NCI-H146 treated with DMSO at 0.1 percent for 48 hours (cell line): ENCODE results near the gene ZMIZ1.

Source experiments
- DNase-seq: peaks from one replicate; lab custom pipeline; 2025; ENCODE audit not compliant: unreplicated experiment; lab: John Stamatoyannopoulos, UW

The ZMIZ1 gene

DNA sequence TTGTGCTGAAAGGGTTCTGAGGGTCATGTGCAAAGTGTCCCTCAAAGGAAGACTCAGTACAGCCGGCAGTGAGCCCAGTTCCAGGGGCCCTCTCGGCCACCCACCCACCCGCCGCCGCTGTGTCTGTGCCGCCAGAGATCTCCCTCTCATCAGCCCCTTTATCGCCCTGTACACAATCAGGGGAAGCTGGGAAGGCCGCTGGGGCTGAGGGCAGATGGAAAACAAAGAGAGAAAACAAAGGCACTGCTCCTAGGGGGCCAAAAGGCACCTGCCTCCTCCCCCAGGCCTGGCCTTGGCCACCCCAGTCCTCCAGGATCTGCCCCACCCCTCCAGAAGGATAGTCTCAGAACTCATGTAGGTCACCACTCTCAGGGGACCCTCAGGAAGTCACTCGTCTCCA, 67.0 kb downstream of the ZMIZ1 start:
- no peak for DNase-seq

DNA sequence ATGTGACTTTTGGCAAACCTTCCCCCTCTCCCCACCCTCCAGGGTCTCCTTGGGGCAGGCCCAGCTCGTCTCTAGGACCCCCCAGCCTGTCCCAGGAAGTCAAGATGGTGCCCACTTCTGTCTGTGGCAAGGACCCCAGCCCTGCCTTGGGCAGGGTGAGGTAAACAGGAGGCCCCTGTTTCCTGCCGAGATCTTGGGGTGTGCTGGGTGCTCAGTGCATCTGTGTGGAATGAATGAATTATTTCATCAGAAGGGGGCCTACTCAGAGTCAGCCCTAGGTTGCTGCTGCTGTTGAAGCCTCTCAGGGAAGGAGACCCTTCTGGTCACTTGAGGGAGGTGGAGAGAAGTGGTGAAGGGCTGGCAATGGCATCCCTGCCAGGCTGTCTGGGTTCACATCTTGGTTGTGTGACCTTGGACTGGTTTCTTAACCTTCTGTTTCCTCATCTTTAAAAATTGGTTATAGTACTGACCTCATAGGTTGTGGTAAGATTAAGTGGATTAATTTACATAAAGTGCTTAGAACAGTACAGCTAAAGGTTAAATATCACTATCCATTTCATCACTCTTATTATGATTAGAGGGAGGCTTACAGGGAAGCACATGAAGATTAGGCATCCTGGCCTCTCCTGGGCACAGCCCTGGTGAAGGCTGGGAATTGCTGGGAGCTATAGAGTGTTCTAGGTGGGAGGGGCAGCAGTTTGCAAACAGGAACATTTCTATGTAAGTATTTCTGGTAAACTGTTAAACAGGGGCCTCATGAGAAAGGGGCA, 67.7 kb downstream of the ZMIZ1 start:
- DNase-seq = no peak

DNA sequence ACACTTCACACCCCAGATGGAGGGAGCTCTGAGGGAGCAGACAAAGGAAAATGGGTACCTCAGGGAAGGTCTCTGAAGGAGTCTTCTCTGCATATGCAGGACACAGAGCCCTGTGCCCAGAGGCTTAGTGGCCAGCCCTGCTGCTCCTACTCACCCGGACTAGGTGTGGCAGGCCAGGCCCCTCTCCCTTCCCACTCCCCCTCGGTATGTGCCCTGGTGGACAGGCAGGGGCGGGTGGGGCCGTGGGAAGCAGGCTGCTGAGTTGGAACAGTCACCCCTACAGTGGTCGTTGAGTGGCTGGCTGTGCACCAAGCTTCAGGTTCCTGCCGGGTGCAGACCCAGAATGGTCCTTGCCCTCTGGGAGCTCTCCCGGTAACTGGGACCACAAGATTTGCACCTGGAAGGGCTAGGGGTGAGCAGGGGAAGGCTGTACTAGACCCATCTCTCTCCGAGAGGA, 68.6 kb downstream of the ZMIZ1 start:
- no peak for DNase-seq

DNA sequence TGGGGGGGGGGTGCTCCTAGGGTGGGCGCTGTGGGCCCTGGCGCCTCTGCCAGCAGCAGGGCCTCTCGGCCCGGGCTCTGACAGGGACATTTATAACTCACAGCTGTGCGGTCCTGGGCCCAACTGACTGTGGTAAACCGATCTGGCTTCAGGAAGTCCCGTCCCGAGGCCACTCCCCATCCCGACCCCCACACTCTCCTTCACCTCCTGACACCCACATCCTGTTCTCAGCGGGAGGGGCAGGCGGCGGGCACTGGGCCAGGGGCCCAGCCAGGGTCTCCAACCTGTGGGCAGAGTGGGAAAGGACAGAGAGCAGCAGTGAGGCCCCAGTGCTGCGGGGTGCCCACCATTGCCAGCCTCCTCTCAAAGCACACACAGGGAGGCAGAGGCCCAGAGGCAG, 69.1 kb downstream of the ZMIZ1 start:
- no peak for DNase-seq

DNA sequence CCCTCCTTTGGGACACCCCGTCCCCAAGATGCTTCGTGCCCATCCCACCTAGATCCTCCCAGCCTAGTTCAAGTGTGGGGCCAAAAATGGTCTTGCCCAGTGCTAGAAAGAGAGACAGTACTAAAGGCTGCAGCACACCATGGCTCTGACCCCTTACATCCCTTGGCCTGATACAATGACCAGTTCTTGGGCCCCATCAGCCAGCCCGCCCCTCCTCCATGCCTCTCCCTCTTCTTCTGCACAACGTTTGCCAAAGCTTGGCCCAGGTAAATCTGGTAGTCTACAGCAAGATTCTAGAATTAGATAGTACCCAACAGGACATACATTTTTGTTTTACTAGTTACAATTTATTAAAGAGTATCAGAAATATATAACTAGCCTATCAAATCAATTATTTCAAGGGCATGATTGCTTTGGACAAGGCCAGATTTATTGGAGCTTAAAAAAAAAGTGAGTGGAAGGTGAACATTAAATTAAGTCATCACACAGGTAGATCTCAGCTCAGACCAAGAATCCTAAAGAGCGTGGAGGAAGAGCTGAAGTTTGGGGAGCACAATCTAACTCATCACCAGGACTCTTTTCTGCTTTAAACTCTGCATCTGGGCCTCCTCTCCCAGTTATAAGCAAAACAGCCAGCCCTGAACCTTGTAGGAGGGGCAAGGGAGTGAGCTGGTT, 69.8 kb downstream of the ZMIZ1 start:
- no peak for DNase-seq

DNA sequence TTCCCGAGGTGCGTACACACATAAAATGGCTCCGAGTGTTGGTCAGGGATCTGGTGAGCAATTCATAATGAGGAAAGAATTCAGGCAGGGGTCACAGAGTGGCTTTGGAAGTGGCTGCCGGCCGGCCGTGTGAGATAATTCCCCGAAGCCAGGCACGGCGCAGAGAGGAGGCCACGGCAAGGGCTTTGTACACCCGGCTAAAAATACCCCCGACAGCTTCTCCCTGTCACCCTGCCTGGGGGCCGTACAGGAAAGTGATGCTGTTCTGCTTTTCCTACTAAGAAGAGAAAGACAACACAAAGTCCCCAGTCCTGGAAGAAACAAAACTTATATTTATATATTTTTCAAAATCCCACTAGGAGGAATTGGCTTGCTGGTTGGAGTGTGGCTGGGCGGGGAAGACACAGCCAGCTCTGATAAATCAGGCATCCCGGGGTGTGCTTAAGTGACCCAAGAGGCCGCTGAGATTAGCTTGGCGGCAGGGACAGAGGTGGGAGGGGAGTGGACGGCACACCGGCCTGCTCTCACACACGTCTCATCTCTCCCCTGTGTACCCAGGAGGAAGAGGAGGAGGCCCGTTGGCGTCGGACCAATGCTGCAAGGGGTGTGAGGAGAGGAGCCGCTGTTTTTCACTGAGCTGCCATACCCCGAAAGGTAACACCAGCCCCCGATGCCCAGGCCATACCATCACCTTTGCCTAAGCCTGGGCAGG, 70.5 kb downstream of the ZMIZ1 start:
- DNase-seq = no peak

DNA sequence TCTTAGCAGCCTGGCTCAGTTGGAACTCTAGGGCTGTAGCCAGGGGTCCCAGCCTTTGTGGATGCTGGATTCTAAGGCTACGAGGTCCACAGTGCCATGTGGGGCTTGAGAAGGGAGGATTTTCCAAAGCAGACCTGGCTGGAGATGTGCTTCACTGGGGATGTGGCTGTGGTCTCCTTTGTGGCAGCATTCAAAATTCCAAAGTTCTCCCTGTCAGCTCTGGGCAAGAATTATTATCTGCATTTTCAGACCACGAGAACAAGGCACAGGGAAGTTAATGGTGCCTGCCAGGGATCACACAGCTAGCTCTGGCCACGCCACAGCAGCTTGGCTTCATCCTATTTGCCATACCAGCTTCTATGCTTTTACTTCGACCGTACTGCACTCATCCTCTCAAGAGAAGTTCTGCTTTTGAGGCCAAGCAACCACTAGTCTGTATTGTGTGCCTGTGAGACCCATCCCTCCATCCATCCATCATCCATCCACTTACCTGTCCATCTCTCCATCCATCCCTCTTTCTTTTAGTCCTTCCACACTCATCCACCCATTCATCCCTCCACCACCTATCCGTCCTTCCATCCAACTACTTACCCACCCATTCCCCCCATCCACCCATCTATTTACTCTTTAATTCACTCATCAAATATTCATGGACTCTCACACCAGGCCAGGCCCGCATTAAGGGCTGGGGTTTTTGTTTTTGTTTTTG, 71.5 kb downstream of the ZMIZ1 start:
- no peak for DNase-seq

DNA sequence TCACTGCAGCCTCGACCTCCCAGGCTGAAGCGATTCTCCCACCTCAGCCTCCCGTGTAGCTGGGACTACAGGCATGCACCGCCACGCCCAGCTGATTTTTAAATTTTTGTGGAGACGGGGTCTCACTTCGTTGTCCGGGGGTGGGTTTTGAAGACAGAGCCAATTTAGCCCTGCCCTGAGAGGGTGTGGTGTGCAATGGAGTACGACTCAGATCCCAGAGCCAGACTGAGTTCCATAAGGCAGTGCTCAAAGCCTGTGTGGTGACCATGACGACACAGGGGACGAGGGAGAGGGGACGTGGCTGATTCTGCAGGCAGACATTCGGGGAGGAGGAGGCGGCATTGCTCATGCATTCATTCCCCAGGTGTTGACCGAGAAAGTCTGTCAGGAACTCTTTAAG, 72.1 kb downstream of the ZMIZ1 start:
- DNase-seq = no peak

DNA sequence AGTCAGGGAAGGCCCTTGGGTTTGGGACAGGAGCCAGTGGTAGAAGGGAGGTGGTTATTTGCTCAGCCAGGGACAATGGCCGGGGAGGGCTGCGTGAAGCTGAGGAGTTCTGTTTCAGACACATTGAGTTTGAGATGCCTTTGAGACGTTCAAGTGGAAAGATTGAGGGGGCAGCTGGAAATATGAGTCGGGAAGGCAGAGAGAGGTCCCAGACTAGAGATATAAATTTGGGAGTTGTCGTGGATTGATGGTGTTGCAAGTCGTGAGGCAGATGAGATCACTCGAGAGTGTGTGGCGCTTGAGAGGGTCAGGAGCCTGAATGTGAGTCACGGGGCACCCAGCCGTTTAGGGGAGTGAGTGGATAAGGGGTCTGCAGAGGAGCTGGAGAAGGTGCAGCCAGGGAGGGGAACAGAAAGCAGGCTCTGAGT, 73.3 kb downstream of the ZMIZ1 start:
- no peak for DNase-seq

DNA sequence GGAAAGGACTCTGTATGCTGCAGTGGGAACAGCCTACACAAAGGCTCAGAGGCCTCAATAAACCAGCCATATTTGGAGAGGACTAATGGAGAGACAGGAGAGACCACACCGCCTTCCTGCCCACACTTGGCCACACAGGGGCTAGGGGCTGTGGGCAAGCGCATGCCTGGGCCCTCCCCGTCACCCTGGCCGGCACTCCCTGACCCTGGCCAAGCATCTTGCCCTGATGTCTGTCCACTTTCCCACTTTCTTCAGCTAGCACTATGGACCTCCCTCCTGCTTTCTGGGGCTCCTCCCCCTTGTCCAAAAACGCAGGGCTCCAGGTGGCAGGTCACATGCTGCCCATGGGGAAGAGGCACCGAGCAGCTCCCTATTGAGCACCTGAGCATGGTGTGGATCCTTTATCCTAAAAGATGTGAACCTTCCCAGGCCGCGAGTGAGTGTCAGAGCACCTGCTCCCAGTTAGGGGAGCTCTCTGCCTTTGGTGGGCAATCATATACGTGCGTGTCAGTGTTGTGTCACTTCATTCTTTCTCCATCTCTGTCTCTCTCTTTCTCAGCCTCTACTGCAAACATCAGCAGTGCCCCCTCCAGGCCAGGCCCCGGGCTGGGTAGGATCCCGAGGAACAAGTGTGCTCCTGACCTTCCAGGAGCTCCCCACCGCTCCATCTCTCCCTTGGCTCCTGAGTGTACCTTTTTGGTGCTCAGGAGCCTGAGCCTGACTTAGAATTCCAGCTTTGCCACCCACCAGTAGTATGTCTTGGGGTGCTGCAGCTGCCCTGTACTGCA, 74.0 kb downstream of the ZMIZ1 start:
- DNase-seq = no peak

DNA sequence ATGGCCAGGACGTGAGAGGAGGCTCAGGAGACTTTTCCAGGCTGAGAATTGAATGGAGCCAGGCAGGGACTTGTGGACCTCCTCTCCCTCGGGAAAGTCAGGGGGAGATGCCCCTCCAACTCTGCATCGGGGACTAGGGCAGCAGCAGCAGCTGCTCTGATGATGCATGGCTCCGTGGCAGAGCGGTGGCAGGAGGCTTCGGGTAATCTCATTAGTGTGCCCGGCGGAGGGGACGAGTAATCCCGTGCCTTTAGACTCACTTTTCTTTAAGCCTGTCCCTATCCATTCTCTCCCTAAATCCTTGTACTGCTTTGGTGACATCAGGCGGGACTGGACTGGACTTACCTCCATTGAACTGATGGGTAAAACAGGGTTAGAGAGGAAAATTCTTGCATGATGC, 75.1 kb downstream of the ZMIZ1 start:
- DNase-seq = no peak

DNA sequence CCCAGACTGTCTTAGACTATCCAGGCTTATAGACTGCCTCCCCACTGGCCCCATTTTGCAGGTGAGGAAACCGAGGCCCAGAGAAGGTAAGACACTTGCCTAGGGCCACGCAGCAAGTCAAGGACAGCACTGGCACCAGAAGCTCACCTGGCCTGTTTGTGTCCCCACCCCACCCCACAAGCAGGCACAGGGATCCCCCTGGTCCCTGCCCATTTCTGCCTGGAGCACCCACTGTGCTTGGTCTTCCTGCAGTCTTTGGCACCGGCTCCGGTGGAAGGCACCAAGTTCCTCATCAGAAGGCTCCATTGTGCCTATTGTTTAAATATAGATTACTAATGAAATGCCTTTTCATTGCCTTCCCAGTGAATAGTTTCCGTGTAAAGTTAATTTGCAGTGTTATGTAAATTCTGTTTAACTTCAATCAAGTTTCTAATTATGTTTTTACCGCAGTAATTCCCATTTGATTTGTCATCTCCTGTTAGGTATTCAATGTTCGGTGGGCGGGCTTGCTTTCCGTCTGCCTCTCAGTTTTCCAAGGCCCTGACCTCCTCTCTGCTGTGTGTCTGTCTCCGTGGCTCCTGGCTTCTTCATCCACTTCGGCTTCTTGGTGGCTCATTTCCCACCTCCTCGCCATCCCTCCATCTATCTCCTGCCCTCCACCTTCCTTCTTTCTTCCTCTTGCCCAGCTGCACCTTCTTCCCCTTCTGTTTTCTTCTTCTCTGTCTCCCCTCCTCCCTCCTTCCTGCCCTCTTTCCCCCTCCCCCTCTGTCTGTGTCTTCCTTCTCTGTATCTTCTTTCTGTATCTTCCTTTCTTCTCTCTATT, 75.8 kb downstream of the ZMIZ1 start:
- DNase-seq = no peak

DNA sequence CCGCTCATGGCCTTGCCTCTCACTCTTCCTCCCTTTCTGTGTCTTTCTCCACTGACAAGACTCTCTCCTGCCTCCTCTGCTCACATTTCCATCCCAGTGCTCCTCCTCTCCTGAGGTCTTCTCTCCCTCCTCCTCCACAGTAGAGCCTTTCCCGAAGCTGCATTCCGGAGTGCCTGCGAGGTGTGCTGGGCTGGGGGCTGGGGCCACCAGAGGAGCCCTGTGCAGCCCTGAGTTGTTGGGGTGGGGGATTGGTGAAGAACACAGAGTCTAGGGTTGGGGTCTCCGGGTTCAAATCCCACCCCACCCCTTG, 76.4 kb downstream of the ZMIZ1 start:
- DNase-seq = no peak

DNA sequence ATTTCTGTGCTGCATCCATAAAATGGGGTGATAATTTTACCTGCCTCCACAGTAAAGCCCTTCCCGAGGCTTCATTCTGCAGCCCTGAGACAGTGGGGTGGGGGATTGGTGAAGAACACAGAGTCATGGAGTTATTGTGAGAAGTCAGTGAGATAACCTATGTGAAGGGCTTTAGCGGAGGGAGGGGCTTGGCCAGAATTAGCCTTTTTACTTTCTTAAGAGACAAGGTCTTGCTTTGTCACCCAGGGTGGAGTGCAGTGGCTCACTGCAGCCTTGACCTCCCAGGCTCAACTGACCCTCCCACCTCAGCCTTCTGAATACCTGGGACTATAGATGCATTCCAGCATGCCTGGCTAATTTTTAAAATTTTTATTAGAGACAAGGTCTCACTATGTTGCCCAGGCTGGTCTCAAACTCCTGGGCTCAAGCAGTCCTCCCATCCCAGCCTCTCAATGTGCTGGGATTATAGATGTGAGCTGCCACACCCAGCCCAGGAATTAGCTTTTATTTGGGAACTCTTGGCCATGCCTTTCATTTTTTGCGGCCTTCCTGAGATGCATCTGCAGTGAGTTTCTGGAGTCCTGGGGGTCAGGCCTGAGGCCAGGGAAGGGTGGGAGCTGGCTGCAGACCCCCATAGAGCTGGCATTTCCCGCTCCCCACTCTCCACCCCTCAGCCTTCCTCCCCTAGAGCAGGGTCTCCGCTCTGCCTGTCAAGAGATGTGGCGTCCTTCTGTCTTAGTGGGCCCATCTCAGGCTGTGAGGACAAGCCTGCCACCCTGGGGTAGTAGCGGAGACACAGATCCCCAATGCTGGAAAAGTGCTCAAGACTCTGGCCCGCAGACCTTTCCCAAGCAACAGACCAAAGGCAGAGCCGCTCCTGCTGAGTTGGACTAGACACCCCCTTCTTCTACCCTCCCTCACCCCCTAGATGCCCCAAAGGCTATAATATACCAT, 77.0 kb downstream of the ZMIZ1 start:
- DNase-seq = no peak

DNA sequence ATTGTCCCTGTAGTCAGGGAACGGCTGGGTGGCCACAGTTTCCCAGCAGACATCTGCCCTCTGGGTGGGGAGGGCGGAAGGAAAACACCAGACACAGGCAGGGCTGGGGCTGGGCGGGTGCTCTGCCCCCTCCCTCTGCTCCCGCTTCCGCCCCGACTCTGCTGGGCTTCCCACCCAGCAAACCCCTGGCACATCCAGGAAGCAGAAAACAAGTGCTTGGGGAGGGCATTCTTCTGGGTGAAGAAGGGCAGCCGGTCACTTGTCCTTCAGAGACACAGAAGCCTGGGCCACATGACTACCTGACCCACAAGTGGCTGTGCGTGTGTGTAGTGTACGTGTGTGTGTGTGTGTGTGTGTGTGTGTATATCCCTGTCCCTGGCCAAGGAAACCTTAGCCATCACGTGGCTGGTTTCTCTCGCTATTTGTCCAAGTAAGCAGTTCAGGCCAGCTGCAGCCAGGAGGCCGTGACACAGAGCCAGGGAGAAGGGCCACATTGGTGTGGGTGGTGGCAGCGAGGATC, 77.9 kb downstream of the ZMIZ1 start:
- DNase-seq = no peak

DNA sequence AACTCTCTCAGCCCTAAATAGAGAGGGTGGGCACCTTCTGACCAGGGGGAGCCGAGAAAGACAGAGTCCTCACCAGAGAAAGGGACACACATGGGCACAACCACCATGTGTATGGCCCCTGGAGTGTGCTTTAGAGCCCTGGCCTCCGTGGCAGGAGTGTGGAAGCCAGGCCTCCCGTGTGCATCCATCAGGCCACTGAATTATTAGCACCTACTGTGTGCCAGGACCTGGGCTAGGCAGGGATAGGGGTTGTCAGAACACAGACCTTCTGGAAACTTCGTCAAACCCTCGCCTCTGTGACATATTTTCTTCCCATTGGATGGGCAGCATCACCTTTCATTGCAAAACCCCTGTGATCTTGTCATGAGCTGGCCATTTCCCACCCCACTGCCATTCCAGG, 78.5 kb downstream of the ZMIZ1 start:
- DNase-seq = no peak

DNA sequence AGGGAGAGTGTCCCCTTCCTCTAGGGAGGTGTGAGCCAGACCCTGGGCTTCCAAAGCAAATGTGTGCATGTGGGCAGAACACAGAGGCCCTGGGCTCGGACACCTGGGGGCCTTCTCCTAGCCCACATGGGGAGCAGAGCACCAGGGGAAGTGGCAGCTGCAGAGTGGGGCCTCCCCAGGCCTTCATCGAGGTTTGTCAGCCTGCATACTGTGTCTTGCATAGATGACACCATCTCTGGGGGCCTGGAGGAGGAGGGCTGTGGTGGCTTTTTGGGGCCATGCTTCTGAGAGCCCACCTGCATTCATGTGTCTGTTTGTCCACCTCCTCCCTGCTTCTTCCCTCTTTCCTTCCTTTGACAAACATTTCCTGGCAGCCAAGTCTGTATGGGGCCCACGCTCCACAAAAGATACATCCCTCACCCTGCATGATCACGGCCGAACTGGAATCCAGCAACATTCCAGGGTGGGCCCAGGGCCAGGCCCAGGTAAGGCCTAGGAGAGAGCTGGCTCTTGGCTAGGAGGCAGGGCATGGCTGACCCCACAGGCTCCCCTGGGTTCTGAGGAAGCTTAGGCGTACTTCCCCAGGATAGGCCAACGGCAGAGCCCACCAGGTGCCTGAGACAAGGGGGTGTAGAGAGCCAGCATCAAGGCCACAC, 79.2 kb downstream of the ZMIZ1 start:
- no peak for DNase-seq
